Activated naive CD8-positive, alpha-beta T cell treated with anti-CD3 and anti-CD28 coated beads, Interleukin-2, amount 10 ng/mL, durations not matched to agents 7 days and 5 days (primary cell): ENCODE measurements around the gene FTH1. TPM values are rescaled to one million over a fixed set of nuclear protein-coding genes. Genes with fewer than 3 reads are reported as not detected.
A peak's percentile ranks its signal among the peaks of the same experiment; 100 is the strongest.

ENCODE experiments used
- ATAC-seq: fragments of 150-1000 bp; cut with Tn5 transposase; one replicate; pipeline ENCODE4 v1.10.0; 2021; ENCODE audit warnings: low read depth, moderate library complexity
- POLR2A ChIA-PET: fragments of 350-600 bp; sonication (Branson Sonifier 250); formaldehyde crosslinking; loops from one replicate; lab custom pipeline; 2021; ENCODE audit warnings: antibody characterized with exemption; lab: Charles Lee
- DNase-seq: peaks from one replicate; pipeline ENCODE4 v3.0.0; 2021
- H3K27ac Mint-ChIP-seq: one replicate; pipeline ENCODE4 v1.8.0; 2022; ENCODE audit warnings: mild to moderate bottlenecking, mixed read lengths
- H3K27me3 Mint-ChIP-seq: one replicate; pipeline ENCODE4 v1.8.0; 2022; ENCODE audit warnings: mild to moderate bottlenecking, moderate library complexity, mixed read lengths
- H3K36me3 Mint-ChIP-seq: one replicate; pipeline ENCODE4 v1.8.0; 2021; ENCODE audit warnings: mild to moderate bottlenecking, mixed read lengths
- H3K4me1 Mint-ChIP-seq: one replicate; pipeline ENCODE4 v1.8.0; 2021; ENCODE audit warnings: mixed read lengths
- H3K4me3 Mint-ChIP-seq: one replicate; pipeline ENCODE4 v1.8.0; 2022; ENCODE audit warnings: mild to moderate bottlenecking, moderate library complexity, mixed read lengths
- H3K9me3 Mint-ChIP-seq: one replicate; pipeline ENCODE4 v1.8.0; 2021; ENCODE audit warnings: mixed read lengths
- total RNA-seq, 2 experiments: library from RNA; stranded (reverse); gene quantifications; one replicate each; pipeline ENCODE4 v1.2.3, GENCODE V29; 2021

FTH1 gene
- total RNA-seq, 2 experiments from 2014 or later, result 793 to 808 TPM

GRCh38 chr11:61974766-61975631 lies 7.6 kb upstream of the FTH1 start:
- Mint-ChIP-seq H3K27ac (peak overlapping the region; percentile 16), H3K9me3 (no peaks in the 10 kb centered on the region), H3K4me1 (peaks cover 28% of the 10 kb centered on the region), H3K36me3 (no peaks in the 10 kb centered on the region), H3K4me3 (no peak overlapping the region), H3K27me3 (no peaks in the 10 kb centered on the region)
- peak; percentile 11 for DNase-seq
- no peak for ATAC-seq
- POLR2A ChIA-PET, result no interaction called here

- Mint-ChIP-seq H3K4me3 (no peak overlapping the region), H3K27me3 (no peaks in the 10 kb centered on the region), H3K4me1 (peaks cover 32% of the 10 kb centered on the region), H3K27ac (peak overlapping the region; percentile 68), H3K36me3 (no peaks in the 10 kb centered on the region), H3K9me3 (no peaks in the 10 kb centered on the region)
- POLR2A ChIA-PET, result no interaction called here
- ATAC-seq (no peak), DNase-seq (peak; percentile 20)
These were observed 6.2 kb upstream of the FTH1 start for GRCh38 chr11:61973476-61974162.

GRCh38 chr11:61972672-61973475 lies 5.4 kb upstream of the FTH1 start:
- POLR2A ChIA-PET, result interaction anchor here (1.0 to 1.1 kb wide), 2 partner anchors 10 to 52 kb away, joined by 3 to 5 read pairs; no protein-coding TSS in a partner anchor
- Mint-ChIP-seq H3K4me3 (peak overlapping the region; percentile 4), H3K9me3 (no peaks in the 10 kb centered on the region), H3K36me3 (no peaks in the 10 kb centered on the region), H3K4me1 (peaks cover 35% of the 10 kb centered on the region), H3K27me3 (no peaks in the 10 kb centered on the region), H3K27ac (peak overlapping the region; percentile 68)
- DNase-seq (no peak), ATAC-seq (no peak)

GRCh38 chr11:61972112-61972671 lies 4.8 kb upstream of the FTH1 start:
- ATAC-seq, result no peak

GRCh38 chr11:61971248-61972111 lies 4.0 kb upstream of the FTH1 start:
- DNase-seq (peak; percentile 37), ATAC-seq (no peak)
- H3K4me3 Mint-ChIP-seq, result no peak overlapping the region
- POLR2A ChIA-PET, result interaction anchor here (1.1 kb wide), 1 partner anchor 8 kb away, joined by 5 read pairs; no protein-coding TSS in a partner anchor
- H3K27ac Mint-ChIP-seq, result no peak overlapping the region
- no peaks in the 10 kb centered on the region for H3K27me3 Mint-ChIP-seq
- no peaks in the 10 kb centered on the region for H3K9me3 Mint-ChIP-seq
- H3K4me1 Mint-ChIP-seq, result peaks cover 36% of the 10 kb centered on the region
- peaks cover 3% of the 10 kb centered on the region for H3K36me3 Mint-ChIP-seq

More at GRCh38 chr11:61972112-61972671, 4.8 kb upstream of the FTH1 start:
- H3K36me3 Mint-ChIP-seq, result no peaks in the 10 kb centered on the region
- DNase-seq, result no peak
- H3K4me3 Mint-ChIP-seq, result peak overlapping the region; percentile 4
- no peaks in the 10 kb centered on the region for H3K27me3 Mint-ChIP-seq
- no peaks in the 10 kb centered on the region for H3K9me3 Mint-ChIP-seq
- peaks cover 35% of the 10 kb centered on the region for H3K4me1 Mint-ChIP-seq
- POLR2A ChIA-PET, result interaction anchor here (1.0 to 1.1 kb wide), 2 partner anchors 9 to 53 kb away, joined by 3 to 5 read pairs; no protein-coding TSS in a partner anchor
- H3K27ac Mint-ChIP-seq, result peak overlapping the region; percentile 31

- Mint-ChIP-seq H3K27ac (no peak overlapping the region), H3K4me1 (peaks cover 40% of the 10 kb centered on the region), H3K9me3 (no peaks in the 10 kb centered on the region), H3K27me3 (no peaks in the 10 kb centered on the region), H3K36me3 (peaks cover 13% of the 10 kb centered on the region), H3K4me3 (no peak overlapping the region)
- DNase-seq (no peak), ATAC-seq (no peak)
- POLR2A ChIA-PET, result interaction anchor here (1.5 kb wide), 1 partner anchor 177 kb away, joined by 3 read pairs; the partner anchor contains the start of genes FEN1 and TMEM258
These were observed 2.6 kb upstream of the FTH1 start for GRCh38 chr11:61969838-61970662.

- Mint-ChIP-seq H3K9me3 (no peaks in the 10 kb centered on the region), H3K4me1 (peaks cover 43% of the 10 kb centered on the region), H3K4me3 (peak overlapping the region; percentile 24), H3K36me3 (peaks cover 18% of the 10 kb centered on the region), H3K27me3 (no peaks in the 10 kb centered on the region), H3K27ac (no peak overlapping the region)
- ATAC-seq (no peak), DNase-seq (no peak)
- POLR2A ChIA-PET, result interaction anchor here (1.1 to 3.3 kb wide), 5 partner anchors 17 to 177 kb away, joined by 3 to 28 read pairs (median 3); partner anchors contain the start of genes FEN1, INCENP and TMEM258
These were observed 1.9 kb upstream of the FTH1 start for GRCh38 chr11:61969391-61969758.

GRCh38 chr11:61968758-61969390 lies 1.4 kb upstream of the FTH1 start:
- POLR2A ChIA-PET, result interaction anchor here (1.1 to 3.3 kb wide), 10 partner anchors 10 to 176 kb away, joined by 3 to 28 read pairs (median 8); partner anchors contain the start of genes FEN1, INCENP and TMEM258
- Mint-ChIP-seq H3K4me3 (peak overlapping the region; percentile 91), H3K27ac (peak overlapping the region; percentile 94), H3K9me3 (no peaks in the 10 kb centered on the region), H3K27me3 (no peaks in the 10 kb centered on the region), H3K36me3 (peaks cover 22% of the 10 kb centered on the region), H3K4me1 (peaks cover 48% of the 10 kb centered on the region)
- no peak for ATAC-seq
- DNase-seq, result peak; percentile 17

GRCh38 chr11:61967924-61968757 lies 707 bp upstream of the FTH1 start:
- Mint-ChIP-seq H3K9me3 (no peaks in the 10 kb centered on the region), H3K4me1 (peaks cover 50% of the 10 kb centered on the region), H3K27me3 (no peaks in the 10 kb centered on the region), H3K27ac (peak overlapping the region; percentile 94), H3K4me3 (peak overlapping the region; percentile 91), H3K36me3 (peaks cover 29% of the 10 kb centered on the region)
- DNase-seq (peak; percentile 75), ATAC-seq (peak; percentile 12)
- POLR2A ChIA-PET, result interaction anchor here (0.5 to 3.3 kb wide), 22 partner anchors 9 to 849 kb away, joined by 3 to 28 read pairs (median 4); partner anchors contain the start of genes FADS2, FEN1, INCENP and TMEM258

GRCh38 chr11:61966734-61967115 lies 709 bp downstream of the FTH1 start:
- H3K27ac Mint-ChIP-seq, result peak overlapping the region; percentile 85
- POLR2A ChIA-PET, result interaction anchor here (0.6 to 3.3 kb wide), 5 partner anchors 9 to 115 kb away, joined by 4 to 28 read pairs (median 7); no protein-coding TSS in a partner anchor
- ATAC-seq (peak; percentile 15), DNase-seq (peak; percentile 60)
- H3K4me3 Mint-ChIP-seq, result peak overlapping the region; percentile 93
- H3K36me3 Mint-ChIP-seq, result peaks cover 34% of the 10 kb centered on the region
- H3K4me1 Mint-ChIP-seq, result peaks cover 45% of the 10 kb centered on the region
- no peaks in the 10 kb centered on the region for H3K27me3 Mint-ChIP-seq
- H3K9me3 Mint-ChIP-seq, result no peaks in the 10 kb centered on the region
